Measurements from ENCODE around the gene SLC45A3. TPM values are rescaled to one million over a fixed set of nuclear protein-coding genes. Genes with fewer than 3 reads are reported as not detected.
"Not testable (repeated sequence)": the region's sequence is repeated elsewhere in the genome, so short reads cannot be mapped to it uniquely, and the experiment has no call there.

The SLC45A3 gene
- polyA plus RNA-seq, 1 experiment, result 1.7 TPM

DNA sequence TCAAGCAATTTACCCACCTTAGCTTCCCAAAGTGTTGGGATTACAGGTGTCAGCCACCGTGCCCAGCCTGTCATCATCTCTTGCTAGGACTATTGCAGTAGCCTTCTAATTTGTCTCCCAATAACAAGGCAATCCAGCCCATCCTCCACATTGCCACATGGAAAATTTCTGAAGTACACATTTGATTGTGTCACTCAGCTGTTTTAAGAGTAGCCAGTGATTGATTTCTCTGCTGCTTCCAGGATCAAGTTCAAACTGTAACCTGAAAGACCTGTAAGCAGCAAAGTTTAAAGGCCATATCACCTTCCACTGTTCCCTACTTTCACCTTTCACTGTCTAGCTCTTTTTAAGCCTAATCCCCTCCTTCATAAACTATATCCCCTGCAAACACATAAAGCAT, 40.7 kb downstream of the SLC45A3 start:
- H3K4me3 ChIP-seq (ENCODE audit: low read depth, low read length), result no peak overlapping the region
- no peak for DNase-seq (ENCODE audit: low read depth, low spot score)
- POLR2A ChIA-PET, result no interaction called here

GRCh38 chr1:205637854-205638468, 42.3 kb downstream of the SLC45A3 start:
- Histone ChIP-seq H3K9me3 (ENCODE audit: control insufficient read depth, insufficient read depth, low read length) (no peaks in the 10 kb centered on the region), H3K27me3 (ENCODE audit: control insufficient read depth, insufficient read depth, low read length) (no peaks in the 10 kb centered on the region), H3K27ac (ENCODE audit: low read depth, low read length) (no peak overlapping the region), H3K4me3 (ENCODE audit: low read depth, low read length) (no peak overlapping the region)
- ChIA-PET CTCF (interaction anchor here (0.9 to 4.1 kb wide), 5 partner anchors 20 to 303 kb away, joined by 3 to 36 read pairs (median 18); no protein-coding TSS in a partner anchor), POLR2A (no interaction called here)
- DNase-seq (ENCODE audit: low read depth, low spot score), result no peak
- TF ChIP-seq, protein P1, sequence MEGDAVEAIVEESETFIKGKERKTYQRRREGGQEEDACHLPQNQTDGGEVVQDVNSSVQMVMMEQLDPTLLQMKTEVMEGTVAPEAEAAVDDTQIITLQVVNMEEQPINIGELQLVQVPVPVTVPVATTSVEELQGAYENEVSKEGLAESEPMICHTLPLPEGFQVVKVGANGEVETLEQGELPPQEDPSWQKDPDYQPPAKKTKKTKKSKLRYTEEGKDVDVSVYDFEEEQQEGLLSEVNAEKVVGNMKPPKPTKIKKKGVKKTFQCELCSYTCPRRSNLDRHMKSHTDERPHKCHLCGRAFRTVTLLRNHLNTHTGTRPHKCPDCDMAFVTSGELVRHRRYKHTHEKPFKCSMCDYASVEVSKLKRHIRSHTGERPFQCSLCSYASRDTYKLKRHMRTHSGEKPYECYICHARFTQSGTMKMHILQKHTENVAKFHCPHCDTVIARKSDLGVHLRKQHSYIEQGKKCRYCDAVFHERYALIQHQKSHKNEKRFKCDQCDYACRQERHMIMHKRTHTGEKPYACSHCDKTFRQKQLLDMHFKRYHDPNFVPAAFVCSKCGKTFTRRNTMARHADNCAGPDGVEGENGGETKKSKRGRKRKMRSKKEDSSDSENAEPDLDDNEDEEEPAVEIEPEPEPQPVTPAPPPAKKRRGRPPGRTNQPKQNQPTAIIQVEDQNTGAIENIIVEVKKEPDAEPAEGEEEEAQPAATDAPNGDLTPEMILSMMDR (IDR thresholded peaks at IDR 0.05; ENCODE audit: low read depth, low read length), result no peak

More for the DNA sequence above, 40.7 kb downstream of the SLC45A3 start:
- CTCF ChIA-PET, result interaction anchor here (0.7 to 1.6 kb wide), 5 partner anchors 19 to 285 kb away, joined by 3 to 6 read pairs (median 4); no protein-coding TSS in a partner anchor
- Histone ChIP-seq H3K27ac (ENCODE audit: low read depth, low read length) (no peak overlapping the region), H3K27me3 (ENCODE audit: control insufficient read depth, insufficient read depth, low read length) (no peaks in the 10 kb centered on the region), H3K9me3 (ENCODE audit: control insufficient read depth, insufficient read depth, low read length) (no peaks in the 10 kb centered on the region)
- TF ChIP-seq, protein P1 (IDR thresholded peaks at IDR 0.05; ENCODE audit: low read depth, low read length), result no peak

DNA sequence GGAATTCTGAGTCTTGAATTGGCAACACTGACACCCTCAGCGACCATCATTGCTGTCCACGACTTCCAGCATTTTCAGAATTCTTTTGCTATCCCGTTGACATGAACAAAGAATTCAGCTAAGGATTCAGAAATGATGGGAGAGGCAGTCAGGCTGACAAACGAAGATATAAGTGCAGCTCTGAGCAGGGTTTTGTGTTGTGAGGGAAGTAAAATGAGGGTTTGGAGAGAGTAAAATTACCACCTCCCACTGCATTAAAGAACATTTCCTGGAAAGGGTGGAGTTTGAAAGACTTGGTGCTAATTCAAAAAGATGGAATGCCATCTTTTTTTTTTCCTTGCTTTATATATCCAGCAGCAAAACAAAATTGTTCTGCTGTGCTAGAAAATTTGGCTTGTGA, 43.6 kb downstream of the SLC45A3 start:
- Histone ChIP-seq H3K4me3 (ENCODE audit: low read depth, low read length) (no peak overlapping the region), H3K27me3 (ENCODE audit: control insufficient read depth, insufficient read depth, low read length) (no peaks in the 10 kb centered on the region), H3K27ac (ENCODE audit: low read depth, low read length) (no peak overlapping the region), H3K9me3 (ENCODE audit: control insufficient read depth, insufficient read depth, low read length) (no peaks in the 10 kb centered on the region; the same call in 1 of the 2 replicates)
- TF ChIP-seq, protein P1 (IDR thresholded peaks at IDR 0.05; ENCODE audit: low read depth, low read length), result no peak
- POLR2A ChIA-PET, result no interaction called here
- no peak for DNase-seq (ENCODE audit: low read depth, low spot score)
- CTCF ChIA-PET, result interaction anchor here (0.6 to 4.1 kb wide), 5 partner anchors 21 to 340 kb away, joined by 3 to 36 read pairs (median 18); no protein-coding TSS in a partner anchor

DNA sequence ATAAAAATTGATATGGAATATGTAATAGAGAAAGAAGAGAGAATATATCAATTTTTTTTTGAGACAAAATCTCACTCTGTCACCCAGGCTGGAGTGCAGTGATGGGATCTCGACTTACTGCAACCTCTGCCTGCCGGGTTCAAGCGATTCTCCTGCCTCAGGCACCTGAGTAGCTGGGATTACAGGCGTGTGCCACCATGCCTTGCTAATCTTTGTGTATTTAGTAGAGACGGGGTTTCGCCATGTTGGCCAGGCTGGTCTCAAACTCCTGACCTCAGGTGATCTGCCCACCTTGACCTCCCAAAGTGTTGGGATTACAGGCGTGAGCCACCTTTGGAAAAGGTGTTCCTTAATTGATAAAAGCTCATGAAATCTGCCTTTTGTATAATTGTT, 44.2 kb downstream of the SLC45A3 start:
- CTCF ChIA-PET, result interaction anchor here (0.9 to 4.1 kb wide), 4 partner anchors 13 to 47 kb away, joined by 3 to 36 read pairs (median 21); no protein-coding TSS in a partner anchor
- POLR2A ChIA-PET, result interaction anchor here (0.7 kb wide), 1 partner anchor 190 kb away, joined by 8 read pairs; no protein-coding TSS in a partner anchor
- not testable (repeated sequence) for DNase-seq (ENCODE audit: low read depth, low spot score); H3K9me3 ChIP-seq (ENCODE audit: control insufficient read depth, insufficient read depth, low read length); H3K27ac ChIP-seq (ENCODE audit: low read depth, low read length); H3K27me3 ChIP-seq (ENCODE audit: control insufficient read depth, insufficient read depth, low read length); H3K4me3 ChIP-seq (ENCODE audit: low read depth, low read length)

DNA sequence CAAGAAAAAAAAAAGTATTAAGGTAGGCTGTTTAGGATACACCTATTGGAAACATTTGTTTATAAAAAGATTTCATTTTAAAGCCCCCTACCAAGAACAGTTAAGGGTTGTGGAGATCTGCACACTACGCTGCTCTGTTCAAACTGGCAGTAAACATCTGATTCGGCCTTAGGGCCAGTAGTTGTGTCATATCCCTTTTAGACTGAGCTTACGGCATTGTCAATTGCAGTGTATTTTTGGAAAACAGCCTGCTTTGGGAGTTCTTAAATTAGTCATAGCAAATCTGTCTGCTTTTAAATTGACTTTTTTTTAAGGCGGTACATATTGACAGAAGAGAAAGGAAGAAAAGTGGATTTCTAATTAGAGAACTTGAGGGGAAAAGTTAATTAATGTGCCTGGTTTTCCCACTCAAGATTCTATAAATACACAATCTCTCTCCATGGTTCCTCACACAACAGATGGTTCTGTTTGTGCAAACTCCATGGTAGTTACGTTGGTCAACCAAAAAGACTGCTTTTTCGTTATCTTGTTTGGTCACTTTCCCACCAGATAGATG, 46.8 kb downstream of the SLC45A3 start:
- no peaks in the 10 kb centered on the region; the same call in 1 of the 2 replicates for H3K9me3 ChIP-seq (ENCODE audit: control insufficient read depth, insufficient read depth, low read length)
- no peaks in the 10 kb centered on the region for H3K27me3 ChIP-seq (ENCODE audit: control insufficient read depth, insufficient read depth, low read length)
- ChIA-PET CTCF (interaction anchor here (1.4 to 5.2 kb wide), 7 partner anchors 10 to 109 kb away, joined by 4 to 100 read pairs (median 7); no protein-coding TSS in a partner anchor), POLR2A (no interaction called here)
- H3K4me3 ChIP-seq (ENCODE audit: low read depth, low read length), result no peak overlapping the region
- H3K27ac ChIP-seq (ENCODE audit: low read depth, low read length), result no peak overlapping the region
- TF ChIP-seq, protein P1 (IDR thresholded peaks at IDR 0.05; ENCODE audit: low read depth, low read length), result no peak
- DNase-seq (ENCODE audit: low read depth, low spot score), result no peak

Measured in AG04450 (cell line).